ENCODE results near the gene PHKG2. TPM values are rescaled to one million over a fixed set of nuclear protein-coding genes. Genes with fewer than 3 reads are reported as not detected.

The PHKG2 gene
- total RNA-seq, 1 donor: 15.7 TPM

DNA sequence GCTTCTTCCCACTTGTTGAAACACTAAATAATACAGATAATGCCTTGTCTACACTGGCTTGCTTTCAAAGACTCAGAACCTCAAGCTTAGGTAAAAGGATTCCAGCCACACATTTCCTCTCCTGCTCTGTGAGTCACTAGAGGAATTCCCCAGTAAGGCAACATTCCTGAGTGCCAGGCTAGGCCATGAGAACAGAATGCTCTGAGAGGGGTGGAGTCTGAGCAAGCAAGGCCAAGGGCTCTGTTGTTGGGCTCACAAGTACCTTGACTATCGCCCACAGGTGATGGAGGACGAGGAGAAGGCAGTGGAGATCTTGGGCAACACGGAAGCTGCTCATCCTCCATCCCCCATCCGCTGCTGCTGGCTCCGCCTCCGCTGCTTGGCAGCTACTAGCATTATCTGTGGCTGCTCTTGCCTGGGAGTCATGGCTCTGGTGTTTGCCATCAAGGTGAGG lies 6.7 kb upstream of the PHKG2 start:
- no peaks in the 10 kb centered on the region for H3K9me3 ChIP-seq (ENCODE audit: low read depth, low read length)
- no peaks in the 10 kb centered on the region for H3K27me3 ChIP-seq (ENCODE audit: insufficient read depth, low read length)
- no peak overlapping the region for H3K4me3 ChIP-seq (ENCODE audit: low read length)
- H3K4me1 ChIP-seq (ENCODE audit: insufficient read depth, low read length): no peaks in the 10 kb centered on the region

DNA sequence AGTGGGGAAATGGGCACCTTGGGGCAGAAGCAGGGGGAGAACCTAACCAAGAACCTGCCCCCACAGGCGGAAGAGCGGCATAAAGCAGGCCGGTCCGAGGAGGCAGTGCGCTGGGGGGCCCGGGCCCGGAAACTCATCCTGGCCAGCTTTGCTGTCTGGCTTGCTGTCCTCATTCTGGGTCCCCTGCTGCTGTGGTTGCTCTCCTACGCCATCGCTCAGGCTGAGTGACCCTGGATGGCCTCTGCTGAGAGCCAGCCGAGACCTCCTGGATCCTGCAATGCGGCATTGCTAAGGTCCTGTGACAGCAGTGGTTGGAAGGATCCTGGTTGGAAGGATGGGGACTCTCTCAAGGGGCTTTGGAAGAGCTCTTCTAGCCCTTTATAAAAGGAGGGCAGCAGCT lies 4.5 kb upstream of the PHKG2 start:
- Histone ChIP-seq H3K27me3 (ENCODE audit: insufficient read depth, low read length) (no peaks in the 10 kb centered on the region), H3K4me3 (ENCODE audit: low read length) (no peak overlapping the region), H3K4me1 (ENCODE audit: insufficient read depth, low read length) (peaks cover 11% of the 10 kb centered on the region), H3K9me3 (ENCODE audit: low read depth, low read length) (no peaks in the 10 kb centered on the region)

GRCh38 chr16:30744183-30744582 lies 4.0 kb upstream of the PHKG2 start:
- Histone ChIP-seq H3K9me3 (ENCODE audit: low read depth, low read length) (no peaks in the 10 kb centered on the region), H3K4me1 (ENCODE audit: insufficient read depth, low read length) (peaks cover 12% of the 10 kb centered on the region), H3K4me3 (ENCODE audit: low read length) (no peak overlapping the region), H3K27me3 (ENCODE audit: insufficient read depth, low read length) (no peaks in the 10 kb centered on the region)

GRCh38 chr16:30745082-30745481 lies 3.1 kb upstream of the PHKG2 start:
- no peaks in the 10 kb centered on the region for H3K9me3 ChIP-seq (ENCODE audit: low read depth, low read length)
- H3K4me1 ChIP-seq (ENCODE audit: insufficient read depth, low read length): peaks cover 17% of the 10 kb centered on the region
- no peak overlapping the region for H3K4me3 ChIP-seq (ENCODE audit: low read length)
- H3K27me3 ChIP-seq (ENCODE audit: insufficient read depth, low read length): no peaks in the 10 kb centered on the region

DNA sequence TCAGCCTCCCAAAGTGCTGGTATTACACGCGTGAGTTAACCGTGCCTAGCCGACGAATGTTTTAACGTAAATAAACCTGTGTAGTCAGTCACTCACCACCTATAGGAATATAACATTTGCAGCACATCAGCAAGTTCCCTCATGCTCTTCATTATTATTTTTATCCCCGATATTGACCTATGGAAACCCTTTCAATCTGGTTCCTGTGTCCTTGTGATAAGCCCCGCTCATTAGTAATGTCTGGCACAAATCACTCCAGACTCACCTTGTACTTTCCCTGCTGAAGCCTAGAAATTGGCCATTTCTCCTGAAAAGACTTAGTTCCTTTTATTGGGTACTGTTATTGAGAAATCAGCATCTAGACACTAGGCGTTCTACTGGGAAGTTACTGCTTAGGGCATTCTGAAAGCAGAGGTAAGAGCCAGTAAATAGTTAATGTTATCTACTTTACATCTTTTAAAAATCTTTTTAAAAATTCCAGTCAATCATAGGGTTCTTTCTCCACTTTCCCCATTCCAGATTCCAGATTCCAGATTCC lies 1.5 kb upstream of the PHKG2 start:
- Histone ChIP-seq H3K4me1 (ENCODE audit: insufficient read depth, low read length) (peaks cover 20% of the 10 kb centered on the region), H3K9me3 (ENCODE audit: low read depth, low read length) (no peaks in the 10 kb centered on the region), H3K4me3 (ENCODE audit: low read length) (no peak overlapping the region), H3K27me3 (ENCODE audit: insufficient read depth, low read length) (no peaks in the 10 kb centered on the region)

- Histone ChIP-seq H3K4me1 (ENCODE audit: insufficient read depth, low read length) (peaks cover 20% of the 10 kb centered on the region), H3K4me3 (ENCODE audit: low read length) (peak overlapping the region; percentile 40), H3K27me3 (ENCODE audit: insufficient read depth, low read length) (no peaks in the 10 kb centered on the region), H3K9me3 (ENCODE audit: low read depth, low read length) (no peaks in the 10 kb centered on the region)
These were observed 894 bp upstream of the PHKG2 start for GRCh38 chr16:30747331-30747730.

DNA sequence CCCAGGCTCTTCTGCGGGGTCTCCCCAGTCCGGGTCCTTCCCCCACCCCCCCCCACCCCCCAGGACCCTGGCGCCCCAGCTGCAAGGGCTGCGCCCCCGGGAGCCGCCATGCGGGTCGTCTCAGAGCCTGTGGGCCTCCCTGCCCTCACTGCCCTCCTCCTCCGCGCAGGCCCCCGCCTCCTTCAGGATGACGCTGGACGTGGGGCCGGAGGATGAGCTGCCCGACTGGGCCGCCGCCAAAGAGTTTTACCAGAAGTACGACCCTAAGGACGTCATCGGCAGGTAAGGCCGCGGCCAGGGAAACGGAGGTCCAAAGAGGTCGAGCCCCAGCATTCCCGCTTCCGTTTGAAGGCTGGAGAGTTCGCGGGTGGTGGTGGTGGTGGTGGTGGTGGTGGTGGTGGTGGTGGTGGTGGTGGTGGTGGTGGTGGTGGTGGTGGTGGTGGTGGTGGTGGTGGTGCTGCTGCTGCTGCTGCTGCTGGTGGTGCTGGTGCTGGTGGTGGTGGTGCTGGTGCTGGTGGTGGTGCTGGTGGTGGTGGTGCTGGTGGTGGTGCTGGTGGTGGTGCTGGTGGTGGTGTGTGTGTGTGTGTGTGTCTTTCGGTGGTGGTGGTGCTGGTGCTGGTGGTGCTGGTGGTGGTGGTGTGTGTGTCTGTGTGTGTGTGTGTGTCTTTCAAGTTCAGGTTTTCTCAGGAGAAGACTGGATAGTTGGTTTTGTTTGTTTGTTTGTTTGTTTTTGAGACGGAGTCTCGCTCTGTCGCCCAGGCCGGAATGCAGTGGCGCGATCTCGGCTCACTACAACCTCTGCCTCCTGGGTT lies 615 bp downstream of the PHKG2 start:
- Histone ChIP-seq H3K9me3 (ENCODE audit: low read depth, low read length) (no peaks in the 10 kb centered on the region), H3K4me1 (ENCODE audit: insufficient read depth, low read length) (peaks cover 20% of the 10 kb centered on the region), H3K27me3 (ENCODE audit: insufficient read depth, low read length) (no peaks in the 10 kb centered on the region), H3K4me3 (ENCODE audit: low read length) (peak overlapping the region; percentile 40)

DNA sequence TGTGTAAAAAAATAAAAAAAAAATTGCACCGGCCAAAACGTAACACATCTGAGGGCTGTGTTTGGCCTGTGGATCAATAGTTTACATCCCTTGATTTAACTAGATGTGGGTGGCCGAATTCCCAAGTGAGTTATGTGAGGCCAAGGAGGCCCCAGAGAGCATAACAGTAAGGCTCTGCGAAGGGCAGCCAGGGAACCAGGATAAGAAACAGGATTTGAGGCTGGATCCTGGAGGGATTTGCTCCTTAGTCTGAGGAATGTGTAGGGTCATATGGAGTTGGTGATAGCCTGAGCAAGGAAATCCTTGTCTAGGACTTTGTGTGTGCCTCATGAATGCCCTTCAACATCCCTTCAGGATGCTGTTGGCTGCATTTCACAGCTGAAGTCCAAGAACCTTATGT lies 2.0 kb downstream of the PHKG2 start:
- Histone ChIP-seq H3K4me1 (ENCODE audit: insufficient read depth, low read length) (peaks cover 20% of the 10 kb centered on the region), H3K9me3 (ENCODE audit: low read depth, low read length) (no peaks in the 10 kb centered on the region), H3K4me3 (ENCODE audit: low read length) (no peak overlapping the region), H3K27me3 (ENCODE audit: insufficient read depth, low read length) (no peaks in the 10 kb centered on the region)

DNA sequence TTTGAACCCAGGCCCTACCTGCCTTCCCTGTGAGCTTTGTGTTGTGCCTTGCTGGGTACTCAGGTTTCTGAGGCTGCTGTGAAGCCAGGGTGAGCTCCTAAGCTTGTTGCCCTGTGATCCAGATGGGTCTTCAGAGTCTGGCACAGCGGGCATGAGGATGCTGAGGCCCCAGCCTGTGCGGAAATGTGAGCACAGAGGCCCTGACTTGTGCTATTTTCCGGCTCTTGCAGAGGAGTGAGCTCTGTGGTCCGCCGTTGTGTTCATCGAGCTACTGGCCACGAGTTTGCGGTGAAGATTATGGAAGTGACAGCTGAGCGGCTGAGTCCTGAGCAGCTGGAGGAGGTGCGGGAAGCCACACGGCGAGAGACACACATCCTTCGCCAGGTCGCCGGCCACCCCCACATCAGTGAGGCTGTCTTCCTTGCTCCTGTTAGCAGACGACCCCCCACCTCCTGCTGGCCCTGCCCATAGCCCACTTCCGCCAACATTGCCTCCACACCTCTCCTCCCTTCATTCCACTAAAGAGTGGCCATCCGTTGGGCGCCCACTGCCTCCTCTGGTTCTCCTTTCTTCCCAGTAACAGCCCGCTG lies 2.7 kb downstream of the PHKG2 start:
- no peak overlapping the region for H3K4me3 ChIP-seq (ENCODE audit: low read length)
- H3K4me1 ChIP-seq (ENCODE audit: insufficient read depth, low read length): peaks cover 20% of the 10 kb centered on the region
- H3K9me3 ChIP-seq (ENCODE audit: low read depth, low read length): no peaks in the 10 kb centered on the region
- no peaks in the 10 kb centered on the region for H3K27me3 ChIP-seq (ENCODE audit: insufficient read depth, low read length)

- Histone ChIP-seq H3K9me3 (ENCODE audit: low read depth, low read length) (no peaks in the 10 kb centered on the region), H3K27me3 (ENCODE audit: insufficient read depth, low read length) (no peaks in the 10 kb centered on the region)
These were observed 5.4 kb downstream of the PHKG2 start for GRCh38 chr16:30753596-30753995.

GRCh38 chr16:30755955-30756780 lies 7.9 kb downstream of the PHKG2 start:
- no peak overlapping the region for H3K4me3 ChIP-seq (ENCODE audit: low read length)
- H3K9me3 ChIP-seq (ENCODE audit: low read depth, low read length): no peaks in the 10 kb centered on the region
- peaks cover 32% of the 10 kb centered on the region for H3K4me1 ChIP-seq (ENCODE audit: insufficient read depth, low read length)
- H3K27me3 ChIP-seq (ENCODE audit: insufficient read depth, low read length): no peaks in the 10 kb centered on the region

More at GRCh38 chr16:30753596-30753995, 5.4 kb downstream of the PHKG2 start:
- Histone ChIP-seq H3K4me1 (ENCODE audit: insufficient read depth, low read length) (peaks cover 16% of the 10 kb centered on the region), H3K4me3 (ENCODE audit: low read length) (no peak overlapping the region)

GRCh38 chr16:30756781-30757100 lies 8.5 kb downstream of the PHKG2 start:
- Histone ChIP-seq H3K9me3 (ENCODE audit: low read depth, low read length) (no peaks in the 10 kb centered on the region), H3K4me3 (ENCODE audit: low read length) (no peak overlapping the region), H3K27me3 (ENCODE audit: insufficient read depth, low read length) (no peaks in the 10 kb centered on the region), H3K4me1 (ENCODE audit: insufficient read depth, low read length) (peaks cover 37% of the 10 kb centered on the region)

GRCh38 chr16:30757316-30757715 lies 9.1 kb downstream of the PHKG2 start:
- Histone ChIP-seq H3K27me3 (ENCODE audit: insufficient read depth, low read length) (no peaks in the 10 kb centered on the region), H3K4me1 (ENCODE audit: insufficient read depth, low read length) (peaks cover 37% of the 10 kb centered on the region), H3K4me3 (ENCODE audit: low read length) (no peak overlapping the region)

DNA sequence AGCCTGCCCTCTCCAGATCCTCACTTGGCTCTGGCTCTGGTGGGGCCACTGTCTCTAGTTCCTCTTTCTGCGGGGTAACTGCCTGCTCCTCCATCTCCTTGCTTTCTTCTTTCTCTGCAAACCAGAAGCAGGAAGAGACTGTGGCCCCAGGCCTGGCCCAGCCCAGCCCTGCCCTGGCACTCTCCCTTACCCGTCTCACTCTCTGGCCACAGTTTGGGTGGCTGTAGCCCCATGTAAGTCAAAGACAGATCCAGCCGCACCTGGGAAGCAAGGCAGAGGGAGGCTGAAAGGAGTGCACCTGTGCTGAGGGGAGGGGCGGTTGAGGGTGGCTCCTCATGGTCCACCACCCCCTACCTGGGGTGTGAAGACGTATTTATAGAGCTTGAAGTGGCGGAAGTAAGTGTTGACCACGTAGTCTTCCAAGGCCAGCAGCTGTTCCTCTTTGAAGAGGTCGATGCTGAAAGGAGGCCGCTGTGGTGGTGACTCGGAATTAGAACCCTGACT lies 10.8 kb downstream of the PHKG2 start:
- no peaks in the 10 kb centered on the region for H3K9me3 ChIP-seq (ENCODE audit: low read depth, low read length)
- peaks cover 54% of the 10 kb centered on the region for H3K4me1 ChIP-seq (ENCODE audit: insufficient read depth, low read length)
- no peak overlapping the region for H3K4me3 ChIP-seq (ENCODE audit: low read length)
- no peaks in the 10 kb centered on the region for H3K27me3 ChIP-seq (ENCODE audit: insufficient read depth, low read length)

More at GRCh38 chr16:30757316-30757715, 9.1 kb downstream of the PHKG2 start:
- no peaks in the 10 kb centered on the region for H3K9me3 ChIP-seq (ENCODE audit: low read depth, low read length)

Data from mononuclear cell (primary cell).